Fibroblast of villous mesenchyme (primary cell): Measurements from ENCODE around the gene HECTD1. TPM values are rescaled to one million over a fixed set of nuclear protein-coding genes. Genes with fewer than 3 reads are reported as not detected.
"Not testable (repeated sequence)": the region's sequence is repeated elsewhere in the genome, so short reads cannot be mapped to it uniquely, and the experiment has no call there.

Experiments used
- DNase-seq: peaks from one replicate; pipeline ENCODE4 v3.0.0-alpha.2; 2010; ENCODE audit warnings: low read depth
- H3K4me3 ChIP-seq: 2 replicates; pipeline ENCODE4 v1.5.1; 2011; ENCODE audit warnings: low read depth, mild to moderate bottlenecking, low read length
- total RNA-seq: library from RNA; depleted of rRNA; stranded (reverse); fragments of >200 nt; gene quantifications from 2 replicates; pipeline ENCODE4 v1.2.3, GENCODE V29; 2012
- TF ChIP-seq, protein P1 (sequence below): IDR thresholded peaks from 2 replicates; pipeline ENCODE4 v1.5.1; 2012; ENCODE audit warnings: low read depth, mild to moderate bottlenecking, low read length; ENCODE audit not compliant: insufficient read depth

HECTD1 gene
- total RNA-seq, 1 donor: 283 TPM

GRCh38 chr14:31092160-31092708, 115.4 kb downstream of the HECTD1 start:
- no peak for DNase-seq
- TF ChIP-seq, protein P1, sequence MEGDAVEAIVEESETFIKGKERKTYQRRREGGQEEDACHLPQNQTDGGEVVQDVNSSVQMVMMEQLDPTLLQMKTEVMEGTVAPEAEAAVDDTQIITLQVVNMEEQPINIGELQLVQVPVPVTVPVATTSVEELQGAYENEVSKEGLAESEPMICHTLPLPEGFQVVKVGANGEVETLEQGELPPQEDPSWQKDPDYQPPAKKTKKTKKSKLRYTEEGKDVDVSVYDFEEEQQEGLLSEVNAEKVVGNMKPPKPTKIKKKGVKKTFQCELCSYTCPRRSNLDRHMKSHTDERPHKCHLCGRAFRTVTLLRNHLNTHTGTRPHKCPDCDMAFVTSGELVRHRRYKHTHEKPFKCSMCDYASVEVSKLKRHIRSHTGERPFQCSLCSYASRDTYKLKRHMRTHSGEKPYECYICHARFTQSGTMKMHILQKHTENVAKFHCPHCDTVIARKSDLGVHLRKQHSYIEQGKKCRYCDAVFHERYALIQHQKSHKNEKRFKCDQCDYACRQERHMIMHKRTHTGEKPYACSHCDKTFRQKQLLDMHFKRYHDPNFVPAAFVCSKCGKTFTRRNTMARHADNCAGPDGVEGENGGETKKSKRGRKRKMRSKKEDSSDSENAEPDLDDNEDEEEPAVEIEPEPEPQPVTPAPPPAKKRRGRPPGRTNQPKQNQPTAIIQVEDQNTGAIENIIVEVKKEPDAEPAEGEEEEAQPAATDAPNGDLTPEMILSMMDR: no peak
- no peak overlapping the region for H3K4me3 ChIP-seq

- DNase-seq: peak; percentile 98
- TF ChIP-seq, protein P1: no peak
- no peak overlapping the region for H3K4me3 ChIP-seq
Observed at GRCh38 chr14:31090883-31091764, 116.5 kb downstream of the HECTD1 start.

GRCh38 chr14:31086466-31086865, 121.1 kb downstream of the HECTD1 start:
- DNase-seq, H3K4me3 ChIP-seq: not testable (repeated sequence)

DNA sequence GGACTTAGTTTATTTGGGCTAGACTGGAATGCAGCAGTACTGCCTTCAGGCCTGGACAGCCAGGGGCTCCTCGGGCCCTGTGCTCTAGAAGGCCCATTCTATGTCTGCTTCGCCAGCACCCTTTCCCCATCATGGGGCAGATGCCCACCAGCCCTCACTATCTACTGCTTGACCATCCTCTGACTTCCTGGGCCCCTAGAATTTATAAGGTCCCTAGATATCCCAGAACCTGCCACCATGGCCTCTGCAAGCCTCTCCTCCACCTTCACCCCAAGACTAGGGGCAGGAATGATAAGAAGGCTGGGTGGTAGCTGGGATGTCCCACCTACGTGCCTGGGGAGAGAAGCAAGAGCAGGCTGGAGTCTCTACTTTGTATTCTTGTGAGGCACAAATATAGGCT, 122.6 kb downstream of the HECTD1 start:
- DNase-seq: no peak
- TF ChIP-seq, protein P1: no peak
- no peak overlapping the region for H3K4me3 ChIP-seq

GRCh38 chr14:31084385-31084784, 123.2 kb downstream of the HECTD1 start:
- H3K4me3 ChIP-seq: no peak overlapping the region
- TF ChIP-seq, protein P1: no peak
- DNase-seq: no peak

DNA sequence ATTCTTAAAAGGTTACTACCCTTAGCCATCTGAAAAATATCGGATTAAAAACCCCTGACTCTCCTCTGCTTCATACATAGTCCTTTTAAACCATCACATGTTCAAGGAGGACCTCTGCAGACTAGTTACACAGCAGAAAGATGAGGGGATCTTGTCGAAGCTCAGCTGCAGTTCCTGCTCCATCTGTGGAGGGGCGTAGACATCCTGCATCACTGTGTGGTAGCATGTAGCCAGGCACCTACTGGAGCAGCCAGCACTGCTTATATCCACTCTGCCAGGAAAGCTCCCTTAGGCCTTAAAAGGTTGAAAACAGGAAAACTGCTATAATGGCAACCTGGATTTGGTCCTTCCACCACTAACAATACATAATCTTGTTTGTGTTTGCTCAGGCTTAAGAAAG, 123.8 kb downstream of the HECTD1 start:
- TF ChIP-seq, protein P1: no peak
- H3K4me3 ChIP-seq: no peak overlapping the region
- no peak for DNase-seq

DNA sequence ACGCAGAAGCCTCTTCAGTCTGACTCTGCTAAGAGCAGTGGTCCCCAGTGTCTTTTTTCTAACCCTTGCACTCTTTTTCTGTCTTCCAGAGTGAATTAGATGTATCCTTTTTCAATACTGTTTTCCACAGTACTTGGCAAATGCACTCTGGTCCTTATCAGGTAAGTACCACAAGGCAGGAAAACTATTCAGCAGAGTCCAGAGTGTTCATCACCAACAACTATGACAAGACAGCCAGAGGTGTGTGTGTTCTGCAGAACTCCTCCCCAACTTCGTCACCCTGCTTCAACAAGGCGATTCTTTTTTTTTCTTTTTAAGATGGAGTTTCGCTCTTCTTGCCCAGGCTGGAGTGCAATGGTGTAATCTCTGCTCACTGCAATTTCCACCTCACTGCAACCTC, 127.1 kb downstream of the HECTD1 start:
- DNase-seq: no peak
- H3K4me3 ChIP-seq: no peak overlapping the region
- TF ChIP-seq, protein P1: no peak
